Amygdala (tissue), 56 donors: ENCODE data around the gene PUM1.
A peak's percentile ranks its signal among the peaks of the same experiment; 100 is the strongest.

Source experiments
- DNase-seq, 56 donors: peaks; one replicate each; lab custom pipeline; 2025; lab: John Stamatoyannopoulos, UW

PUM1 gene

GRCh38 chr1:30882678-30883388 is 182.7 kb downstream of the PUM1 start:
- DNase-seq, result peak in 23 of 56 donors; percentile 15 to 72 (median 36)
